ENCODE results near the gene GRAP2. TPM values are rescaled to one million over a fixed set of nuclear protein-coding genes. Genes with fewer than 3 reads are reported as not detected.
"Not testable (repeated sequence)": the region's sequence is repeated elsewhere in the genome, so short reads cannot be mapped to it uniquely, and the experiment has no call there.

Gene GRAP2
- total RNA-seq, 1 donor from 2014 or later = 0.24 TPM

GRCh38 chr22:39877079-39877845, 23.6 kb upstream of the GRAP2 start:
- no peaks in the 10 kb centered on the region for H3K9me3 Mint-ChIP-seq
- no peaks in the 10 kb centered on the region for H3K36me3 Mint-ChIP-seq
- no peak overlapping the region for H3K27ac Mint-ChIP-seq
- no peak overlapping the region for H3K4me3 Mint-ChIP-seq
- H3K4me1 Mint-ChIP-seq (ENCODE audit: unreplicated experiment) = no peaks in the 10 kb centered on the region
- H3K27me3 Mint-ChIP-seq = peaks cover 26% of the 10 kb centered on the region
- no peak for DNase-seq (ENCODE audit: extremely low spot score, unreplicated experiment)
- TF ChIP-seq CTCF (conservative IDR thresholded peaks at IDR 0.05) = no peak

GRCh38 chr22:39880722-39881121, 20.2 kb upstream of the GRAP2 start:
- peaks cover 27% of the 10 kb centered on the region for H3K27me3 Mint-ChIP-seq
- no peak overlapping the region for H3K27ac Mint-ChIP-seq
- TF ChIP-seq CTCF (conservative IDR thresholded peaks at IDR 0.05) = no peak
- peaks cover 8% of the 10 kb centered on the region for H3K9me3 Mint-ChIP-seq
- H3K36me3 Mint-ChIP-seq = no peaks in the 10 kb centered on the region
- H3K4me1 Mint-ChIP-seq (ENCODE audit: unreplicated experiment) = no peaks in the 10 kb centered on the region
- H3K4me3 Mint-ChIP-seq = no peak overlapping the region
- no peak for DNase-seq (ENCODE audit: extremely low spot score, unreplicated experiment)

GRCh38 chr22:39883057-39883456, 17.8 kb upstream of the GRAP2 start:
- no peak for TF ChIP-seq CTCF (conservative IDR thresholded peaks at IDR 0.05)
- no peaks in the 10 kb centered on the region for H3K4me1 Mint-ChIP-seq (ENCODE audit: unreplicated experiment)
- H3K36me3 Mint-ChIP-seq = no peaks in the 10 kb centered on the region
- H3K27ac Mint-ChIP-seq = no peak overlapping the region
- no peak overlapping the region for H3K4me3 Mint-ChIP-seq
- peaks cover 45% of the 10 kb centered on the region for H3K27me3 Mint-ChIP-seq
- H3K9me3 Mint-ChIP-seq = peaks cover 8% of the 10 kb centered on the region
- DNase-seq (ENCODE audit: extremely low spot score, unreplicated experiment) = no peak

GRCh38 chr22:39889924-39890323, 11.0 kb upstream of the GRAP2 start:
- not testable (repeated sequence) for H3K9me3 Mint-ChIP-seq; H3K4me1 Mint-ChIP-seq (ENCODE audit: unreplicated experiment); H3K36me3 Mint-ChIP-seq; DNase-seq (ENCODE audit: extremely low spot score, unreplicated experiment); H3K4me3 Mint-ChIP-seq; H3K27ac Mint-ChIP-seq
- H3K27me3 Mint-ChIP-seq = peaks cover 31% of the 10 kb centered on the region

GRCh38 chr22:39893526-39893925, 7.4 kb upstream of the GRAP2 start, which contains the start of gene ENTHD1:
Gene ENTHD1 (minus strand): TSS chr22:39893760. CDS start chr22:39887748, 6,012 bp downstream.
- Mint-ChIP-seq H3K36me3 (no peaks in the 10 kb centered on the region), H3K27me3 (peaks cover 7% of the 10 kb centered on the region), H3K27ac (no peak within 1 kb of the TSS), H3K4me3 (no peak within 1 kb of the TSS), H3K4me1 (ENCODE audit: unreplicated experiment) (no peaks in the 10 kb centered on the region), H3K9me3 (no peaks in the 10 kb centered on the region)
- DNase-seq (ENCODE audit: extremely low spot score, unreplicated experiment) = no peak
- no peak for TF ChIP-seq CTCF (conservative IDR thresholded peaks at IDR 0.05)

- Mint-ChIP-seq H3K4me3 (no peak overlapping the region), H3K27ac (no peak overlapping the region), H3K36me3 (no peaks in the 10 kb centered on the region), H3K9me3 (no peaks in the 10 kb centered on the region), H3K4me1 (ENCODE audit: unreplicated experiment) (no peaks in the 10 kb centered on the region), H3K27me3 (peaks cover 9% of the 10 kb centered on the region)
- no peak for DNase-seq (ENCODE audit: extremely low spot score, unreplicated experiment)
- no peak for TF ChIP-seq CTCF (conservative IDR thresholded peaks at IDR 0.05)
These were observed 6.3 kb upstream of the GRAP2 start for GRCh38 chr22:39894554-39895092.

Data from type B pancreatic cell (in vitro differentiated cells).